K562 (cell line): ENCODE measurements around the gene CLCN1. TPM values are rescaled to one million over a fixed set of nuclear protein-coding genes. Genes with fewer than 3 reads are reported as not detected.
A peak's percentile ranks its signal among the peaks of the same experiment; 100 is the strongest.

Experiments
- ARHGAP35 ChIP-seq: fragments of 450-650 bp; IDR thresholded peaks from 2 replicates; pipeline ENCODE4 v1.6.1; 2018; ENCODE audit not compliant: partially characterized antibody
- BHLHE40 ChIP-seq: IDR thresholded peaks from 2 replicates; pipeline ENCODE4 v1.6.1; 2011; ENCODE audit warnings: low read length, improper control_type of control experiment
- CXXC5 ChIP-seq: fragments of 250-450 bp; sonication (Bioruptor Pico); IDR thresholded peaks from 2 replicates; pipeline ENCODE4 v1.8.0; 2022; ENCODE audit warnings: inconsistent platforms, mild to moderate bottlenecking, moderate library complexity
- FOXJ2 ChIP-seq: fragments of 200-800 bp; sonication (Bioruptor generic); IDR thresholded peaks from 2 replicates; pipeline ENCODE4 v1.6.1; 2016; ENCODE audit warnings: missing genetic modification characterization, missing compliant biosample characterization
- GABPB1 ChIP-seq: sonication (generic); formaldehyde crosslinking; IDR thresholded peaks from 2 replicates; pipeline ENCODE4 v1.8.0; 2022; ENCODE audit warnings: mild to moderate bottlenecking, missing genetic modification reagents
- HDAC2 ChIP-seq: fragments of 450-650 bp; IDR thresholded peaks from 2 replicates; pipeline ENCODE4 v1.6.1; 2016; ENCODE audit warnings: mild to moderate bottlenecking
- IRF1 ChIP-seq: sonication (generic); formaldehyde crosslinking; IDR thresholded peaks from 2 replicates; pipeline ENCODE4 v1.8.0; 2022; ENCODE audit warnings: missing genetic modification reagents, mild to moderate bottlenecking, borderline replicate concordance
- IRF2 ChIP-seq: sonication (generic); formaldehyde crosslinking; IDR thresholded peaks from 2 replicates; pipeline ENCODE4 v1.8.1; 2022; ENCODE audit warnings: mild to moderate bottlenecking, missing genetic modification reagents
- KLF16 ChIP-seq: IDR thresholded peaks from 2 replicates; pipeline ENCODE4 v1.6.1; 2016; ENCODE audit warnings: antibody characterized with exemption
- PHF20 ChIP-seq: fragments of 450-650 bp; IDR thresholded peaks from 2 replicates; pipeline ENCODE4 v1.6.1; 2018; ENCODE audit not compliant: partially characterized antibody
- RBM14 ChIP-seq: fragments of 200-400 bp; formaldehyde crosslinking; IDR thresholded peaks from 2 replicates; pipeline ENCODE4 v1.6.1; 2018; ENCODE audit warnings: low read depth, mild to moderate bottlenecking, low read length, moderate library complexity, borderline replicate concordance; ENCODE audit not compliant: insufficient read depth
- TCF7L2 ChIP-seq: fragments of 150-350 bp; IDR thresholded peaks from 2 replicates; pipeline ENCODE4 v1.6.1; 2016; ENCODE audit warnings: low read depth, mild to moderate bottlenecking, low read length, moderate library complexity
- TEAD4 ChIP-seq, 2 experiments: sonication (generic) in 1 of 2; formaldehyde crosslinking in 1 of 2; IDR thresholded peaks; 2 replicates each; pipeline versions ENCODE4 v1.6.1 to v1.8.0; 2012 to 2022; ENCODE audit warnings: borderline replicate concordance in 1 of 2, inconsistent platforms in 1 of 2, low read length in 1 of 2, mild to moderate bottlenecking in 1 of 2, missing genetic modification reagents in 1 of 2
- TSHZ1 ChIP-seq: fragments of 250-450 bp; sonication (Bioruptor Pico); IDR thresholded peaks from 2 replicates; pipeline ENCODE4 v1.4.0; 2020; ENCODE audit warnings: mild to moderate bottlenecking, moderate library complexity
- ZBTB49 ChIP-seq: sonication (generic); formaldehyde crosslinking; IDR thresholded peaks from 2 replicates; pipeline ENCODE4 v1.8.0; 2022; ENCODE audit warnings: missing genetic modification reagents, mild to moderate bottlenecking, borderline replicate concordance
- ZZZ3 ChIP-seq: fragments of 450-650 bp; IDR thresholded peaks from 2 replicates; pipeline ENCODE4 v1.6.1; 2016; ENCODE audit warnings: antibody characterized with exemption, mild to moderate bottlenecking, moderate library complexity
- polyA plus RNA-seq, 8 experiments: library from polyadenylated mRNA; depleted of rRNA in 4 of 8; stranded (reverse) in 5 of 8; unstranded in 3 of 8; fragments of >200 nt; fragmentation: Nextera tagmentation in 2 of 8; fragmentation: Illumina TruSeq in 1 of 8; extraction: Ambion mirVana in 2 of 8; extraction: Trizol in 1 of 8; gene quantifications; 2 replicates each; pipeline versions ENCODE4 v1.2.1 to v1.2.3, GENCODE V29; 2011 to 2014; ENCODE audit warnings: inconsistent platforms in 1 of 8, missing spikeins in 1 of 8
- total RNA-seq, 7 experiments: library from RNA; depleted of rRNA in 6 of 7; stranded (reverse); fragments of >200 nt in 6 of 7; fragmentation: Illumina TruSeq in 2 of 7; extraction: Trizol in 2 of 7; gene quantifications; 2 replicates each; pipeline versions ENCODE4 v1.2.1 to v1.2.3, GENCODE V29; 2011 to 2021; ENCODE audit warnings: low replicate concordance in 1 of 7
- TF ChIP-seq, protein P1 (sequence below): sonication (generic); formaldehyde crosslinking; IDR thresholded peaks from 2 replicates; pipeline ENCODE4 v1.8.0; 2022; ENCODE audit warnings: mild to moderate bottlenecking, missing genetic modification reagents
- TF ChIP-seq, protein P2 (sequence below): fragments of 450-650 bp; formaldehyde crosslinking; IDR thresholded peaks from 2 replicates; pipeline ENCODE4 v1.4.0; 2022; ENCODE audit warnings: missing genetic modification characterization

The CLCN1 gene
- total and polyA plus RNA-seq, 9 of the 15 experiments (the other 6 are each of a cell fraction or from before 2014, with no cell fraction given): 0.01 to 0.11 (median 0.04) TPM; not detected in 4

GRCh38 chr7:143305423-143306070, 10.4 kb upstream of the CLCN1 start (continued):
- TF ChIP-seq RBM14: no peak
- TF ChIP-seq FOXJ2 (tag): no peak
- no peak for TF ChIP-seq ZBTB49 (CRISPR knock-in tag)
- no peak for TF ChIP-seq GABPB1 (CRISPR knock-in tag)
- TF ChIP-seq KLF16: 0 out of 2 replicates have a peak, but pooled peaks have one; percentile 30
- no peak for TF ChIP-seq ARHGAP35
- no peak for TF ChIP-seq HDAC2
- no peak for TF ChIP-seq IRF1
- TF ChIP-seq, protein P1, sequence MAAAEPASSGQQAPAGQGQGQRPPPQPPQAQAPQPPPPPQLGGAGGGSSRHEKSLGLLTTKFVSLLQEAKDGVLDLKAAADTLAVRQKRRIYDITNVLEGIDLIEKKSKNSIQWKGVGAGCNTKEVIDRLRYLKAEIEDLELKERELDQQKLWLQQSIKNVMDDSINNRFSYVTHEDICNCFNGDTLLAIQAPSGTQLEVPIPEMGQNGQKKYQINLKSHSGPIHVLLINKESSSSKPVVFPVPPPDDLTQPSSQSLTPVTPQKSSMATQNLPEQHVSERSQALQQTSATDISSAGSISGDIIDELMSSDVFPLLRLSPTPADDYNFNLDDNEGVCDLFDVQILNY (CRISPR knock-in tag): no peak
- TF ChIP-seq TEAD4 (IDR thresholded peaks at IDR 0.05; ENCODE audit: low read length): 0 out of 2 replicates have a peak, but pooled peaks have one; percentile 8
- no peak for TF ChIP-seq TEAD4 (CRISPR knock-in tag; IDR thresholded peaks at IDR 0.05; ENCODE audit: borderline replicate concordance)
- no peak for TF ChIP-seq TSHZ1 (CRISPR knock-in tag)
- no peak for TF ChIP-seq IRF2 (CRISPR knock-in tag)
- 0 out of 2 replicates have a peak, but pooled peaks have one; percentile 26 for TF ChIP-seq CXXC5 (CRISPR knock-in tag)
- TF ChIP-seq, protein P2, sequence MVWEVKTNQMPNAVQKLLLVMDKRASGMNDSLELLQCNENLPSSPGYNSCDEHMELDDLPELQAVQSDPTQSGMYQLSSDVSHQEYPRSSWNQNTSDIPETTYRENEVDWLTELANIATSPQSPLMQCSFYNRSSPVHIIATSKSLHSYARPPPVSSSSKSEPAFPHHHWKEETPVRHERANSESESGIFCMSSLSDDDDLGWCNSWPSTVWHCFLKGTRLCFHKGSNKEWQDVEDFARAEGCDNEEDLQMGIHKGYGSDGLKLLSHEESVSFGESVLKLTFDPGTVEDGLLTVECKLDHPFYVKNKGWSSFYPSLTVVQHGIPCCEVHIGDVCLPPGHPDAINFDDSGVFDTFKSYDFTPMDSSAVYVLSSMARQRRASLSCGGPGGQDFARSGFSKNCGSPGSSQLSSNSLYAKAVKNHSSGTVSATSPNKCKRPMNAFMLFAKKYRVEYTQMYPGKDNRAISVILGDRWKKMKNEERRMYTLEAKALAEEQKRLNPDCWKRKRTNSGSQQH (CRISPR knock-in tag): no peak
- no peak for TF ChIP-seq TCF7L2
- TF ChIP-seq PHF20: no peak
- no peak for TF ChIP-seq BHLHE40
- peak; percentile 41; the same call in 1 of the 2 replicates for TF ChIP-seq ZZZ3
